B cell (primary cell): Measurements from ENCODE around the gene KCNH1. TPM values are rescaled to one million over a fixed set of nuclear protein-coding genes. Genes with fewer than 3 reads are reported as not detected.

Source experiments
- ATAC-seq: fragments of 200-7000 bp; cut with Tn5 transposase; one replicate; pipeline ENCODE4 v1.10.0; 2021; ENCODE audit warnings: low read depth, mild to moderate bottlenecking, moderate number of reproducible peaks, moderate library complexity
- CTCF ChIA-PET: fragments of 350-600 bp; sonication (Branson Sonifier 250); formaldehyde crosslinking; loops from one replicate; lab custom pipeline; 2021; ENCODE audit warnings: antibody characterized with exemption, inconsistent platforms; lab: Charles Lee
- POLR2A ChIA-PET: fragments of 350-600 bp; sonication (Branson Sonifier 250); formaldehyde crosslinking; loops from one replicate; lab custom pipeline; 2021; ENCODE audit warnings: antibody characterized with exemption; lab: Charles Lee
- DNase-seq: peaks from one replicate; pipeline ENCODE4 v3.0.0; 2013
- H2AFZ ChIP-seq: 2 replicates; pipeline ENCODE4 v1.6.1; 2012; ENCODE audit warnings: mild to moderate bottlenecking, low read depth, low read length; ENCODE audit not compliant: insufficient read depth, poor library complexity, severe bottlenecking
- H3K27ac ChIP-seq, 2 donors: 1 replicate in 1 of 2; 2 replicates in 1 of 2; pipeline ENCODE4 v1.5.1; 2012 to 2013; ENCODE audit warnings: low read length in 2 of 2, mild to moderate bottlenecking in 2 of 2, moderate library complexity in 1 of 2
- H3K27me3 ChIP-seq, 4 experiments: fragments of 200-600 bp in 1 of 4; sonication (generic) in 1 of 4; replicated peaks in 1 of 4; 1 replicate in 2 of 4; 2 replicates in 2 of 4; pipeline versions ENCODE4 v1.6.1 to v1.7.0; 2013 to 2016; ENCODE audit warnings: low read length in 3 of 4, mild to moderate bottlenecking in 2 of 4, mixed read lengths in 1 of 4, moderate library complexity in 1 of 4; ENCODE audit not compliant: insufficient read depth in 4 of 4, control insufficient read depth in 3 of 4; ENCODE audit errors: control extremely low read depth in 1 of 4
- H3K36me3 ChIP-seq, 2 experiments: replicated peaks in 1 of 2; 1 replicate in 1 of 2; 2 replicates in 1 of 2; pipeline versions ENCODE4 v1.6.1 to v1.7.1; 2013; ENCODE audit warnings: low read length in 1 of 2; ENCODE audit not compliant: insufficient read depth in 2 of 2, control insufficient read depth in 1 of 2; ENCODE audit errors: control extremely low read depth in 1 of 2, extremely low read depth in 1 of 2
- H3K4me1 ChIP-seq, 2 donors: fragments of 200-600 bp in 1 of 2; sonication (generic) in 1 of 2; 1 replicate in 1 of 2; 2 replicates in 1 of 2; pipeline versions ENCODE4 v1.5.1 to v1.6.1; 2013 to 2017; ENCODE audit warnings: low read length in 2 of 2; ENCODE audit not compliant: control insufficient read depth in 2 of 2, insufficient read depth in 2 of 2
- H3K4me2 ChIP-seq: replicated peaks from 2 replicates; pipeline ENCODE3; 2012; ENCODE audit warnings: mild to moderate bottlenecking, low read depth, low read length; ENCODE audit not compliant: poor library complexity, severe bottlenecking
- H3K4me3 ChIP-seq, 5 experiments: fragments of 200-600 bp in 1 of 5; sonication (generic) in 1 of 5; 1 replicate in 3 of 5; 2 replicates in 2 of 5; pipeline versions ENCODE4 v1.5.1 to v1.7.0; 2011 to 2016; ENCODE audit warnings: low read length in 4 of 5, mild to moderate bottlenecking in 4 of 5, low read depth in 2 of 5, control low read depth in 1 of 5, moderate library complexity in 1 of 5; ENCODE audit not compliant: insufficient read depth in 1 of 5; ENCODE audit errors: control extremely low read depth in 1 of 5, extremely low read depth in 1 of 5
- H3K79me2 ChIP-seq: fragments of 200-600 bp; sonication (generic); one replicate; pipeline ENCODE4 v1.6.0; 2016; ENCODE audit warnings: low read length; ENCODE audit not compliant: control insufficient read depth, insufficient read depth
- H3K9ac ChIP-seq: fragments of 200-600 bp; sonication (generic); 2 replicates; pipeline ENCODE4 v1.6.1; 2017; ENCODE audit warnings: mild to moderate bottlenecking, low read length, moderate library complexity
- H3K9me3 ChIP-seq, 3 donors: one replicate each; pipeline versions ENCODE4 v1.6.1 to v1.7.1; 2013; ENCODE audit warnings: low read length in 2 of 3; ENCODE audit not compliant: control insufficient read depth in 2 of 3, insufficient read depth in 1 of 3; ENCODE audit errors: control extremely low read depth in 1 of 3
- H4K20me1 ChIP-seq: 2 replicates; pipeline ENCODE4 v1.6.0; 2012; ENCODE audit warnings: mild to moderate bottlenecking, low read length; ENCODE audit not compliant: insufficient read depth, control insufficient read depth, poor library complexity, severe bottlenecking
- H3K27ac Mint-ChIP-seq: one replicate; pipeline ENCODE4 v1.8.0; 2021; ENCODE audit warnings: mixed read lengths
- H3K27me3 Mint-ChIP-seq: one replicate; pipeline ENCODE4 v1.8.0; 2021; ENCODE audit warnings: mixed read lengths
- H3K4me1 Mint-ChIP-seq: one replicate; pipeline ENCODE4 v1.8.0; 2021; ENCODE audit warnings: mixed read lengths
- H3K4me3 Mint-ChIP-seq: one replicate; pipeline ENCODE4 v1.8.0; 2021; ENCODE audit warnings: mixed read lengths
- H3K9me3 Mint-ChIP-seq: one replicate; pipeline ENCODE4 v1.8.0; 2022; ENCODE audit warnings: mixed read lengths; ENCODE audit not compliant: insufficient read depth
- CTCF ChIP-seq: fragments of 200-600 bp; IDR thresholded peaks from one replicate; pipeline ENCODE4 v1.8.0; 2022; ENCODE audit warnings: antibody characterized with exemption, mild to moderate bottlenecking
- EZH2 ChIP-seq: IDR thresholded peaks from 2 replicates; pipeline ENCODE4 v1.6.1; 2012; ENCODE audit warnings: borderline replicate concordance, low read depth, mild to moderate bottlenecking, moderate library complexity, low read length; ENCODE audit not compliant: insufficient read depth, poor library complexity, severe bottlenecking
- WGBS: methylation state at CpG from one replicate; pipeline ENCODE4 v1.1.5; 2013; ENCODE audit warnings: missing lambda C conversion rate; ENCODE audit not compliant: insufficient coverage; 5-methylcytosine and 5-hydroxymethylcytosine counted together
- intact Hi-C: fragments of 100-400 bp; cut with micrococcal nuclease; formaldehyde crosslinking; loops from one replicate; pipeline ENCODE4 v1.10.0; 2022
- polyA plus RNA-seq: library from polyadenylated mRNA; depleted of rRNA; stranded (reverse); fragments of >200 nt; gene quantifications from 2 replicates; pipeline ENCODE4 v1.2.3, GENCODE V29; 2012
- total RNA-seq, 2 donors: library from RNA; stranded (reverse); fragments of 120-200 nt in 1 of 2; gene quantifications; 1 replicate in 1 of 2; 2 replicates in 1 of 2; pipeline versions ENCODE4 v1.2.3 to v1.2.4, GENCODE V29; 2013 to 2022

KCNH1 gene
- total and polyA plus RNA-seq, 2 donors (not counting 1 experiment from before 2014, with no cell fraction given), result not detected

- Histone ChIP-seq H2AFZ (no peak overlapping the region), H3K79me2 (no peaks in the 10 kb centered on the region), H3K27ac (no peak overlapping the region), H3K36me3 (no peaks in the 10 kb centered on the region), H3K4me1 (no peaks in the 10 kb centered on the region), H3K4me3 (no peak overlapping the region), H3K27me3 (peaks cover 0 to 3% (median 0%) of the 10 kb centered on the region in 4 experiments), H3K9ac (no peak overlapping the region), H3K9me3 (no peaks in the 10 kb centered on the region), H4K20me1 (no peaks in the 10 kb centered on the region), H3K4me2 (no peak overlapping the region)
- Mint-ChIP-seq H3K9me3 (no peaks in the 10 kb centered on the region), H3K27me3 (no peaks in the 10 kb centered on the region), H3K4me1 (no peaks in the 10 kb centered on the region), H3K27ac (no peak overlapping the region), H3K4me3 (no peak overlapping the region)
- WGBS, result no CpG with 5 or more reads among the region's 2 CpGs
- TF ChIP-seq EZH2 (no peak), CTCF (no peak)
- ChIA-PET CTCF (no interaction called here), POLR2A (no interaction called here)
- DNase-seq, result no peak
- ATAC-seq, result no peak
- intact Hi-C loops, result no loop called here
These were observed 96.9 kb downstream of the KCNH1 start for GRCh38 chr1:211037095-211037494.

- DNase-seq (no peak), ATAC-seq (no peak)
- Histone ChIP-seq H3K79me2 (no peaks in the 10 kb centered on the region), H2AFZ (no peak overlapping the region), H3K27ac (no peak overlapping the region), H3K4me1 (no peaks in the 10 kb centered on the region), H3K4me2 (no peak overlapping the region), H3K9me3 (no peaks in the 10 kb centered on the region), H3K4me3 (no peak overlapping the region), H3K9ac (no peak overlapping the region), H4K20me1 (no peaks in the 10 kb centered on the region), H3K27me3 (peaks cover 0 to 3% (median 0%) of the 10 kb centered on the region in 4 experiments), H3K36me3 (no peaks in the 10 kb centered on the region)
- WGBS, result 100% methylated on average over 2 of the region's 3 CpGs
- intact Hi-C loops, result no loop called here
- TF ChIP-seq CTCF (no peak), EZH2 (no peak)
- CTCF ChIA-PET, result no interaction called here
- H3K9me3 Mint-ChIP-seq, result no peaks in the 10 kb centered on the region
- no peak overlapping the region for H3K27ac Mint-ChIP-seq
- POLR2A ChIA-PET, result no interaction called here
- H3K4me1 Mint-ChIP-seq, result no peaks in the 10 kb centered on the region
- no peak overlapping the region for H3K4me3 Mint-ChIP-seq
- no peaks in the 10 kb centered on the region for H3K27me3 Mint-ChIP-seq
These were observed 97.4 kb downstream of the KCNH1 start for GRCh38 chr1:211036381-211037060.
